ENCODE measurements around the gene CLDN6. TPM values are rescaled to one million over a fixed set of nuclear protein-coding genes. Genes with fewer than 3 reads are reported as not detected.

CLDN6 gene
- total and polyA plus RNA-seq, 2 of the 13 experiments (the other 11 are each of a cell fraction or from before 2014, with no cell fraction given), result 5.9 to 7.6 TPM

DNA sequence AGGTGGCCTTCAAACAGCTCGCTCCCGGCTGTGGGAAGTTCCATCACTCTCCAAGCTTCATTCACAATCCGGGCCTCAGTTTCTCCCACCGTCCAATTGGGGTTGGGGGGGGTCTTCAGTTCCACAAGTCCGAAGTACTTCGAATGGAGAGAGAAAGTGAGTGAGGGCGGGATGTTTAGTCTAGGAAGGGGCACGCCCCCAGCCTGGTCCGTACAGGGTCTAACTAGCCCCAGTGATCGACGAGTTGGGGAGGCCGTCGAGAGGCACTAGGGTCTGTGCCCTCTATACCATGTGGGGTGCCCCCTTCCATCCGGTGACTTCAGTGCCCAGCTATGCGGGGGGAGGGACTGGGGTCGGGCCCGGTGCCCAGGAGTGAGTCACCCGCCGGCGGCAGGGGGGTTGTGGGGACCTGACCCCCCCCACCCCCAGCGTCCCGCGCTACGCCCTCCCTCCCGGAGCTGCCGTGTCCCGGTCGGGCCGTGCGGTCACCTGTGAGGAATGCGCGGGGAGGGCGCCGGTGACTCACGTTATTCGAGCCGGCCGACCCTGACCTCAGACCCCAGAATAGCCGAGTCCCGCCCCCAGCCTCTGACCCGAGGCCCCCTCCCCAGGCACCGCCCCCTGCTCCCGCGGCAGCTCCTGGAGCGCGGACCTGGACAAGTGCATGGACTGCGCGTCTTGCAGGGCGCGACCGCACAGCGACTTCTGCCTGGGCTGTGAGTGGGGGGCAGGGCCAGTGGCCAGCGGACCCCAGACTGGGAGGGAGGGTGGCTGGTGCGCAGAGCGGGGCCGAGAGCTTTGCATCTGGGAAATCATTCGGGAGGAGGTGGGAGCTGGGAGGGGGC lies 2.8 kb upstream of the CLDN6 start (continued):
- TF ChIP-seq ATRX (CRISPR knock-in tag; IDR thresholded peaks at IDR 0.05; ENCODE audit: borderline replicate concordance), result no peak
- no peak for TF ChIP-seq ZNF616 (CRISPR knock-in tag; IDR thresholded peaks at IDR 0.05; ENCODE audit: low read depth)
- no peak for TF ChIP-seq ZFP1 (CRISPR knock-in tag; IDR thresholded peaks at IDR 0.05)
- TF ChIP-seq, protein P1, sequence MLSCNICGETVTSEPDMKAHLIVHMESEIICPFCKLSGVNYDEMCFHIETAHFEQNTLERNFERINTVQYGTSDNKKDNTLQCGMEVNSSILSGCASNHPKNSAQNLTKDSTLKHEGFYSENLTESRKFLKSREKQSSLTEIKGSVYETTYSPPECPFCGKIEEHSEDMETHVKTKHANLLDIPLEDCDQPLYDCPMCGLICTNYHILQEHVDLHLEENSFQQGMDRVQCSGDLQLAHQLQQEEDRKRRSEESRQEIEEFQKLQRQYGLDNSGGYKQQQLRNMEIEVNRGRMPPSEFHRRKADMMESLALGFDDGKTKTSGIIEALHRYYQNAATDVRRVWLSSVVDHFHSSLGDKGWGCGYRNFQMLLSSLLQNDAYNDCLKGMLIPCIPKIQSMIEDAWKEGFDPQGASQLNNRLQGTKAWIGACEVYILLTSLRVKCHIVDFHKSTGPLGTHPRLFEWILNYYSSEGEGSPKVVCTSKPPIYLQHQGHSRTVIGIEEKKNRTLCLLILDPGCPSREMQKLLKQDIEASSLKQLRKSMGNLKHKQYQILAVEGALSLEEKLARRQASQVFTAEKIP (CRISPR knock-in tag; IDR thresholded peaks at IDR 0.05; ENCODE audit: borderline replicate concordance), result no peak
- no peak for TF ChIP-seq ZNF607 (CRISPR knock-in tag; IDR thresholded peaks at IDR 0.05; ENCODE audit: borderline replicate concordance)
- TF ChIP-seq PCBP1 (IDR thresholded peaks at IDR 0.05; ENCODE audit: borderline replicate concordance, low read depth, low read length), result no peak
- TF ChIP-seq SMAD9 (CRISPR knock-in tag; IDR thresholded peaks at IDR 0.05), result 0 out of 2 replicates have a peak, but pooled peaks have one; percentile 29
- TF ChIP-seq KAT2B (IDR thresholded peaks at IDR 0.05; ENCODE audit: borderline replicate concordance, low read depth, low read length), result no peak
- 0 out of 2 replicates have a peak, but pooled peaks have one; percentile 47 for TF ChIP-seq NFE2L1 (CRISPR knock-in tag; IDR thresholded peaks at IDR 0.05; ENCODE audit: borderline replicate concordance)
- no peak for TF ChIP-seq ZNF615 (CRISPR knock-in tag; IDR thresholded peaks at IDR 0.05; ENCODE audit: borderline replicate concordance)
- TF ChIP-seq RBM39 (IDR thresholded peaks at IDR 0.05; ENCODE audit: low read depth, low read length, poor library complexity, severe bottlenecking), result peak; percentile 21
- TF ChIP-seq ZFP82 (CRISPR knock-in tag; IDR thresholded peaks at IDR 0.05; ENCODE audit: borderline replicate concordance), result no peak
- no peak for TF ChIP-seq MZF1 (CRISPR knock-in tag; IDR thresholded peaks at IDR 0.05; ENCODE audit: borderline replicate concordance)
- peak; percentile 70; the same call in 1 of the 2 replicates for TF ChIP-seq ERF (CRISPR knock-in tag; IDR thresholded peaks at IDR 0.05)
- TF ChIP-seq, protein P2, sequence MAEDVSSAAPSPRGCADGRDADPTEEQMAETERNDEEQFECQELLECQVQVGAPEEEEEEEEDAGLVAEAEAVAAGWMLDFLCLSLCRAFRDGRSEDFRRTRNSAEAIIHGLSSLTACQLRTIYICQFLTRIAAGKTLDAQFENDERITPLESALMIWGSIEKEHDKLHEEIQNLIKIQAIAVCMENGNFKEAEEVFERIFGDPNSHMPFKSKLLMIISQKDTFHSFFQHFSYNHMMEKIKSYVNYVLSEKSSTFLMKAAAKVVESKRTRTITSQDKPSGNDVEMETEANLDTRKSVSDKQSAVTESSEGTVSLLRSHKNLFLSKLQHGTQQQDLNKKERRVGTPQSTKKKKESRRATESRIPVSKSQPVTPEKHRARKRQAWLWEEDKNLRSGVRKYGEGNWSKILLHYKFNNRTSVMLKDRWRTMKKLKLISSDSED (CRISPR knock-in tag; IDR thresholded peaks at IDR 0.05), result no peak
- TF ChIP-seq ZBTB7B (CRISPR knock-in tag; IDR thresholded peaks at IDR 0.05), result no peak; the same call in 1 of the 2 replicates
- peak; percentile 79 for TF ChIP-seq NR2C2 (CRISPR knock-in tag; IDR thresholded peaks at IDR 0.05; ENCODE audit: borderline replicate concordance)
- TF ChIP-seq GATAD1 (CRISPR knock-in tag; IDR thresholded peaks at IDR 0.05), result peak; percentile 58
- peak in 1 of 2 experiments; percentile 83; a peak in 2 of 4 replicates for TF ChIP-seq KLF16 (CRISPR knock-in tag; IDR thresholded peaks at IDR 0.05)
- TF ChIP-seq GFI1 (CRISPR knock-in tag; IDR thresholded peaks at IDR 0.05; ENCODE audit: borderline replicate concordance), result peak; percentile 40; the same call in 1 of the 2 replicates
- TF ChIP-seq ZNF619 (CRISPR knock-in tag; IDR thresholded peaks at IDR 0.05), result peak; percentile 3; the same call in 1 of the 2 replicates
